Activated CD8-positive, alpha-beta T cell treated with anti-CD3 and anti-CD28 coated beads, Interleukin-2, amount 10 ng/mL, durations not matched to agents 7 days and 5 days (primary cell): ENCODE measurements around the gene HIPK3. TPM values are rescaled to one million over a fixed set of nuclear protein-coding genes. Genes with fewer than 3 reads are reported as not detected.

ENCODE experiments used
- ATAC-seq: fragments of 150-1000 bp; cut with Tn5 transposase; one replicate; pipeline ENCODE4 v1.10.0; 2021; ENCODE audit warnings: moderate library complexity
- CTCF ChIA-PET: fragments of 350-600 bp; sonication (Branson Sonifier 250); formaldehyde crosslinking; loops from one replicate; lab custom pipeline; 2021; ENCODE audit warnings: antibody characterized with exemption; lab: Charles Lee
- POLR2A ChIA-PET: fragments of 350-600 bp; sonication (Branson Sonifier 250); formaldehyde crosslinking; loops from one replicate; lab custom pipeline; 2021; ENCODE audit warnings: antibody characterized with exemption; lab: Charles Lee
- DNase-seq: peaks from one replicate; pipeline ENCODE4 v3.0.0-alpha.2; 2020
- H3K27ac Mint-ChIP-seq: one replicate; pipeline ENCODE4 v1.8.0; 2021; ENCODE audit warnings: mild to moderate bottlenecking, mixed read lengths
- H3K27me3 Mint-ChIP-seq: one replicate; pipeline ENCODE4 v1.8.0; 2021; ENCODE audit warnings: low read depth, mixed read lengths
- H3K36me3 Mint-ChIP-seq: one replicate; pipeline ENCODE4 v1.8.0; 2021; ENCODE audit warnings: low read depth, mixed read lengths
- H3K4me1 Mint-ChIP-seq: one replicate; pipeline ENCODE4 v1.8.0; 2021; ENCODE audit warnings: low read depth, mixed read lengths
- H3K4me3 Mint-ChIP-seq: one replicate; pipeline ENCODE4 v1.8.0; 2021; ENCODE audit warnings: mild to moderate bottlenecking, mixed read lengths
- H3K9me3 Mint-ChIP-seq: one replicate; pipeline ENCODE4 v1.8.0; 2022; ENCODE audit warnings: mixed read lengths; ENCODE audit not compliant: insufficient read depth
- total RNA-seq, 2 experiments: library from RNA; stranded (reverse); gene quantifications; one replicate each; pipeline ENCODE4 v1.2.3, GENCODE V29; 2021

HIPK3 gene
- total RNA-seq, 2 experiments from 2014 or later: 36.9 to 37.7 TPM

- H3K36me3 Mint-ChIP-seq: no peaks in the 10 kb centered on the region
- no peak overlapping the region for H3K27ac Mint-ChIP-seq
- H3K9me3 Mint-ChIP-seq: no peaks in the 10 kb centered on the region
- ChIA-PET POLR2A (no interaction called here), CTCF (no interaction called here)
- no peaks in the 10 kb centered on the region for H3K4me1 Mint-ChIP-seq
- ATAC-seq: no peak
- no peak for DNase-seq
- peaks cover 13% of the 10 kb centered on the region for H3K27me3 Mint-ChIP-seq
- H3K4me3 Mint-ChIP-seq: no peak overlapping the region
These were observed 130.8 kb downstream of the HIPK3 start for GRCh38 chr11:33387996-33388395.

GRCh38 chr11:33388793-33389525 lies 131.8 kb downstream of the HIPK3 start:
- ATAC-seq (no peak), DNase-seq (no peak)
- no peaks in the 10 kb centered on the region for H3K36me3 Mint-ChIP-seq
- H3K27ac Mint-ChIP-seq: no peak overlapping the region
- no peak overlapping the region for H3K4me3 Mint-ChIP-seq
- peaks cover 11% of the 10 kb centered on the region for H3K27me3 Mint-ChIP-seq
- POLR2A ChIA-PET: no interaction called here
- no peaks in the 10 kb centered on the region for H3K9me3 Mint-ChIP-seq
- H3K4me1 Mint-ChIP-seq: no peaks in the 10 kb centered on the region
- CTCF ChIA-PET: no interaction called here

DNA sequence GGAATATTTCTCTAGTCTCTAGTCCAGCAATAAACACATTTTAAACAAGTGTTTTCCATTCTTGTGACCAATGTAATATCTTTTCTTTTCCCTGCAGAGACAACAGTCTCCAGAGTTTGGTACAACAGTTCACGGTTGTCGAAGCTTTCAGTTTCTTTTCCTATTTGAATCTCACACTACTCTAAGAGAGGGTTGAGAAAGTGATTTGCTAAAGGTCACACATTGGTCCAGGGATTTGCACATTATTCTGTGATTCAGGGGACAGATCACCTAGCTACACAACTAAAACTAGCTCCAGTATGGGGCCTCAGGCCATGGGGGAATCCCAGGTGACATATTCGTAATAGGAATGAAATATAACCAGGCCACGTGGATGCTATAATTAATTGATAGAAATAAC lies 132.5 kb downstream of the HIPK3 start:
- CTCF ChIA-PET: no interaction called here
- DNase-seq (no peak), ATAC-seq (no peak)
- no peaks in the 10 kb centered on the region for H3K36me3 Mint-ChIP-seq
- no peak overlapping the region for H3K27ac Mint-ChIP-seq
- H3K9me3 Mint-ChIP-seq: no peaks in the 10 kb centered on the region
- peaks cover 7% of the 10 kb centered on the region for H3K27me3 Mint-ChIP-seq
- no peak overlapping the region for H3K4me3 Mint-ChIP-seq
- H3K4me1 Mint-ChIP-seq: no peaks in the 10 kb centered on the region
- POLR2A ChIA-PET: no interaction called here

DNA sequence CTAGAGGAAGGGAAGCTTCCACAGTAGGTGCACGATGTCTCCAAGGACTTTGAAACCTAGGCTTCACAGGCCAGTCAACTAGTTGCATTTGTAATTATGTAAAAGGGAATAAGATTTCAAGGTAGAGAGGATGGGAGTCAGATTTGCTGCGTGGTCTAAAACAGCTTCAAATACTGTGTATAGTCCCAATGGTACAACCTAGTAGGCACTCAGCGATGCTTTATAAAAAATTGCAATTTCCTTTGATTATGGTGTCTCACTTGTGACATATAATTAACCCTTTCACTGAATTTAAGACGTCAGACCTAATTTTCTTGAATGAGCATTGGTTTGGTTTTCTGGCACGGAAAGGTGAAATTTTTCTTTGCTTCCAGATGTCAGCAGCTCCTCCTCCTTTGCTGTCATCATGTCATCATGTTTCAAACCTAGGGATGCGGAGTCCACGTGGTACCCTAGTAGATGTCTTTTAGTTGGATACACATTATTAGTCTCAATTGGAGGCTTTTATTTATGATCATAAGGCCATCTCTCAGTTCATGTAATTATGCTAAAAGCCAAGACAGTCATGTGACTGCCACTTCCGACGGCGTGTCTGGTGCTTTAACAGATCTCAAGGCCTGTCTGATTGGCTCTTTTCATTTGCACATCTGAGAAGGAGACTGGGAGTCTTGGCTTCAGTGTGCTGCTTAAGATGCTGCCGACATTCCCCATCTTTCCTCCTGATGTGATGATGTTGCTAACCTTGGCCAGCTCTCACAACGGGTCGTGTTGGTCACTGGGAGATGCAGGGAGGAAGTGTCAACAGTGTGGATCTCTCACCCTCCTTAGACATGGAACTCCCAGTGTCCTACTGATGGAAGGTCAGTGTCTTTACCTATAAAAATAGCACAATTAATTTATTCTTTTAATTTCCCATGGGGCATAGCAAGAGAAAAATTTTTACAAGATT lies 134.0 kb downstream of the HIPK3 start:
- H3K4me3 Mint-ChIP-seq: no peak overlapping the region
- no peaks in the 10 kb centered on the region for H3K36me3 Mint-ChIP-seq
- CTCF ChIA-PET: no interaction called here
- no peaks in the 10 kb centered on the region for H3K4me1 Mint-ChIP-seq
- no peak overlapping the region for H3K27ac Mint-ChIP-seq
- peaks cover 8% of the 10 kb centered on the region for H3K27me3 Mint-ChIP-seq
- H3K9me3 Mint-ChIP-seq: no peaks in the 10 kb centered on the region
- POLR2A ChIA-PET: no interaction called here
- ATAC-seq: no peak
- DNase-seq: no peak

DNA sequence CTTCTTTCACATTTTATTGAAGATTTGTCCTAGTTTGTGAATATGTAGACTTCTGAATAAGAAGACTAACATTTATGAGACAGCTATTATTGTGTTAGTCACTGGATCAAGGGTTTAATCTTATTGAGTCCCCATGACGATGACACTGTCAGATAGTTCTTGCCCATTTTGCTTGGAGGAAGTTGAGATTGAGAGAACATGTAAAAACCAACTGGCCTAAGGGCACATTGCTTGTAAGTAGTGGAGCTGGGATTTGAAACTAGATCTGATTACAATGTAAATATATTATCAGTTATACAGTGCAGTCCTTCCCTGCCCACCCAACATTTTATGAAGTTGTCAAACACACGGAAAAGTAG lies 134.7 kb downstream of the HIPK3 start:
- peaks cover 8% of the 10 kb centered on the region for H3K27me3 Mint-ChIP-seq
- no peak overlapping the region for H3K4me3 Mint-ChIP-seq
- ChIA-PET POLR2A (no interaction called here), CTCF (no interaction called here)
- no peaks in the 10 kb centered on the region for H3K9me3 Mint-ChIP-seq
- H3K4me1 Mint-ChIP-seq: no peaks in the 10 kb centered on the region
- H3K27ac Mint-ChIP-seq: no peak overlapping the region
- ATAC-seq (no peak), DNase-seq (no peak)
- H3K36me3 Mint-ChIP-seq: no peaks in the 10 kb centered on the region

- ChIA-PET CTCF (no interaction called here), POLR2A (no interaction called here)
- no peaks in the 10 kb centered on the region for H3K4me1 Mint-ChIP-seq
- H3K27ac Mint-ChIP-seq: no peak overlapping the region
- DNase-seq: no peak
- no peaks in the 10 kb centered on the region for H3K9me3 Mint-ChIP-seq
- no peak overlapping the region for H3K4me3 Mint-ChIP-seq
- H3K27me3 Mint-ChIP-seq: peaks cover 8% of the 10 kb centered on the region
- no peak for ATAC-seq
- no peaks in the 10 kb centered on the region for H3K36me3 Mint-ChIP-seq
These were observed 137.4 kb downstream of the HIPK3 start for GRCh38 chr11:33394431-33395109.

- ChIA-PET POLR2A (no interaction called here), CTCF (no interaction called here)
- ATAC-seq (no peak), DNase-seq (no peak)
- no peak overlapping the region for H3K27ac Mint-ChIP-seq
- no peaks in the 10 kb centered on the region for H3K9me3 Mint-ChIP-seq
- no peaks in the 10 kb centered on the region for H3K36me3 Mint-ChIP-seq
- H3K4me3 Mint-ChIP-seq: no peak overlapping the region
- H3K4me1 Mint-ChIP-seq: no peaks in the 10 kb centered on the region
- H3K27me3 Mint-ChIP-seq: peaks cover 8% of the 10 kb centered on the region
These were observed 139.2 kb downstream of the HIPK3 start for GRCh38 chr11:33396361-33396760.

DNA sequence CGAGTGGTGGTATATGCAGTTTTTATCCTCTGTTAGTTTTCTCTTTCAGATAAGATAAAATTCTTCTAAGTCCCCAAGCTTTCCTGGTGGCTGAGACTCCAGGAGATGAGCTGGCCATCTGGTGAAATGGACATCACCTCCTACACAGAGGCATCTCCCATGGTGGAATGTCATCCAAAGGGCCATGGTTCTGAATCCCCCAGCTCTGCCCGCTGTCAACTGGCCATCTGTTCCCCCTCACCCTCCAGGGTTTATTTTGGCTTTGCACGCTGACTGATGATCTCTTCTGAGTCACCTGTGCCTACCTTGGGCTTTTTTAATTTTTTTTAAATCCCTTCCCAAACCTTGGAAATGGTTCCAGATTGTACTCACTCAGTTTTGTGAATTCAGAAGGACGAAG lies 142.2 kb downstream of the HIPK3 start:
- Mint-ChIP-seq H3K4me1 (no peaks in the 10 kb centered on the region), H3K4me3 (no peak overlapping the region), H3K27ac (no peak overlapping the region), H3K27me3 (peaks cover 4% of the 10 kb centered on the region), H3K36me3 (no peaks in the 10 kb centered on the region), H3K9me3 (no peaks in the 10 kb centered on the region)
- DNase-seq (no peak), ATAC-seq (no peak)
- ChIA-PET POLR2A (no interaction called here), CTCF (no interaction called here)

DNA sequence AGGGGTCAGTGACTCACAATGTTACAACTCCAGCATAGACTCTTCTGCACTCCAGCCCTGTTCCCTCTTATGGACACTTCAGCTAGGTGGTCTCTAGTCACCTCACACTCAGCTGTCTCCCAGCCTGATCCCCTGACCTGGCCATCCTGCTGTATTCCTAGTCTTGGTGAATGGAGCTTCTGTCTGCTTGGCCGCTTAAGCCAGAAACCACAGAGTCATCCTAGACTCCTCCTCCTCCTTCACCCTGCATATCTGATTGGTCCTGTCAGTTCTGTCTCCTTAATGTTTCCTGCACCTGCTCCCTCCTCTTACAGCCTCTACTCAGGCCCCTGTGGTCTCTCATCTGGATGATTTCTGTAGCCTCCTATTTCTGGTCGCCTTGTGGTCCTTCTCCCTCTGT lies 144.9 kb downstream of the HIPK3 start:
- Mint-ChIP-seq H3K9me3 (no peaks in the 10 kb centered on the region), H3K4me3 (no peak overlapping the region), H3K36me3 (no peaks in the 10 kb centered on the region), H3K27ac (no peak overlapping the region), H3K4me1 (no peaks in the 10 kb centered on the region), H3K27me3 (no peaks in the 10 kb centered on the region)
- ChIA-PET POLR2A (no interaction called here), CTCF (no interaction called here)
- DNase-seq: no peak
- no peak for ATAC-seq

- CTCF ChIA-PET: no interaction called here
- no peaks in the 10 kb centered on the region for H3K36me3 Mint-ChIP-seq
- POLR2A ChIA-PET: no interaction called here
- no peak overlapping the region for H3K27ac Mint-ChIP-seq
- no peaks in the 10 kb centered on the region for H3K27me3 Mint-ChIP-seq
- ATAC-seq (no peak), DNase-seq (no peak)
- H3K4me1 Mint-ChIP-seq: no peaks in the 10 kb centered on the region
- H3K4me3 Mint-ChIP-seq: no peak overlapping the region
- no peaks in the 10 kb centered on the region for H3K9me3 Mint-ChIP-seq
These were observed 146.2 kb downstream of the HIPK3 start for GRCh38 chr11:33403344-33403743.

DNA sequence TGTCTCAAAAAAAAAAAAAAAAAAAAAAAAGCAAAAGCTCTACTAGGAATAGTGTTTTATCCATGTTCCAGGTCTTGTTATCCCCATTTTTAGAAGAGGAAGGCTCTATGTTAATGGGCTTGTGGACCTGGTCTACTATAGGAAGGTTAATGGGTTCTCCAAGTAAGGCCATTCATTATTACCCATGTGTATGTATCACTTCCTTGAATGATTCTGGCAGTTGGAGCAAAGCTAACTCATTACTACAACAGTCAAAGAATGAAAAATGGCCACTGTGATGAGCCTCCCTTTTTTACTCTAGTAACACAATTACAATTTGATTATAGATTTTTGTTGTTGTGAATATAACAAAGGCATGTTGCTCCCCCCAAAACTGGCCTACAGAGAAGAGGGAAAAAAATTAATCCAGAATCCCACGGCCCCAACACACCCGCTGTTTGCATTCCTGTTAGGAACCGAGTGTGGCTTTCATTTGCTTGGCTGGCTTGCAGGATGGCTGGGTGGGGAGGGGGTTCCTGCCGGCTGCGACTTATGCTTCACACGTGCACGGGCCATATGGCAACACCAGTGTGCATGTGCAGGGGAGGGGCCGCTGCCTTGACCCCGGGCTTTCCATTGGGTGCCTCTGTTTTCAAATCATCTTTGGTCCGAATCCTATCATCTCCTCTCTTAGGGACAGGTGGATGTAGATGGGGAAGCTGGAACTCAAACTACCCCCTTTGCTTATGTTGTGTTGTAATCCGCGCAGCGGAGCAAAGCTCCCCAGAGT lies 148.8 kb downstream of the HIPK3 start:
- Mint-ChIP-seq H3K27ac (no peak overlapping the region), H3K36me3 (no peaks in the 10 kb centered on the region), H3K4me3 (no peak overlapping the region), H3K9me3 (no peaks in the 10 kb centered on the region), H3K4me1 (no peaks in the 10 kb centered on the region), H3K27me3 (peaks cover 9% of the 10 kb centered on the region)
- CTCF ChIA-PET: interaction anchor here (0.8 kb wide), 1 partner anchor 14 kb away, joined by 3 read pairs; no protein-coding TSS in a partner anchor
- POLR2A ChIA-PET: no interaction called here
- ATAC-seq (no peak), DNase-seq (no peak)
